Measurements from ENCODE around the gene AMPH.
A peak's percentile ranks its signal among the peaks of the same experiment; 100 is the strongest.

Gene AMPH

DNA sequence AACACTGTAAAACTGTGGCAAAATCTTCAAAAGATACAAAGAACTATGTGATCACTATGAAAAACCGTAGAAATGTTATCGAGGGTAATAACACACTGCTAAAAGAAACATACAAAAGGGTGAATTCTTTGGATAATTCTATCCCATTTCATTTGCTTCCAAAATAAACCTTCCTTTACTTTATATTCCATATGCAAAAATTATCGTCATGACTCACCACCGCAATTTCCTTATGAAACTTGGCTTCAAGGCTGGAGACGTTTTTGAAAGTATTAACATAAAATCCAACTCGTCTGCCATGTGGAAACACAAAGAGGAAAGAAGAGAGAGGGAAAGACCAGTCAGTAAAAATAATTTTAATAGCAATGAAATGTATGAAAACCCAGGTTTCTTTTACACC, 165.2 kb downstream of the AMPH start:
- Mint-ChIP-seq H3K9me3 (no peaks in the 10 kb centered on the region), H3K4me1 (peaks cover 6% of the 10 kb centered on the region), H3K27me3 (no peaks in the 10 kb centered on the region), H3K4me3 (no peak overlapping the region), H3K36me3 (ENCODE audit: insufficient read depth) (no peaks in the 10 kb centered on the region), H3K27ac (ENCODE audit: low read depth) (no peak overlapping the region)
- ATAC-seq (replicated peaks; ENCODE audit: extremely low read depth, poor library complexity, severe bottlenecking) = no peak
- DNase-seq (ENCODE audit: low spot score in 2 of 2) = no peak

DNA sequence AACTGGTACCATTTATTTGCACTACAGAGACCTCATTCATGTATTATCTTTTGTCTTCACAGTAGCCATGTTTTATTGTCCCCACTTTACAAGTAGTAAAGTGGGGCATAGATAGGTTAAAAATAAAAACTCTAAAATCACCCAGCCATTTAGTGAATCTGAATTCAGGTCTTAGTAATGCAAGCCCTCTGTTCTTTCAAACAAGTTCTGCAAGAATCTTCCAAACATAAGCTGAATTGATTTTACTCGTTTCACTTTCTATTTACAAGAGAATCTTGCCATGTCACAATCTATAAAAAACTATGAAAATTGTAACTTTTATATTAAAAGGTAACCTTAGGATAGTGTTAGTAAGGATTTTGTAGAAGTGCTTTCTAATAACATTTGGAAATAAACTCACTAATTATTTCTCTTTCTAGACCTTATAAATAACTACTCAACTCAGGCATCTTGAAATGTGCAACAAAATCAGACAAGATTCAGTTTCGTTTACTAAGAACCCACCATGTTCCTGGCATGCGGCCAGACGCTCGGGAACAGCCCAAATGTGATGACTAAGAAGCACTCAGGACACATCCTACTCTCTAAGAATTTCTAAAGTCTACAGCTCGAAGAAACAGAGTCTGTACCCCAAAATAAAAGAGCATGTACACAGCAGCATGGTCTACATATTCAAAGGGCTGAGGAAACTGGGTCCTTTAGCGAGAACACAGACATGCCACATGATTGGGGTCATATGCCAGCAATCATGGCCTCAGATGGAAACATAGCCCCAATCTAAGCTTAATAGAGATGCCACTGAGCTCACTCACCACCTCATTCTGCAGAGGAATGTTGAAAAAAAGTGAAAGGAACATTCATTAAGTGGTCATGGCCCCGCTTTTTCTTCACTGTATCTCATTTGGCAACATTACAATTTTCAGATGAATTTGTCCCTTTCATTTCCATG, 167.6 kb downstream of the AMPH start:
- Mint-ChIP-seq H3K27ac (ENCODE audit: low read depth) (no peak overlapping the region), H3K4me3 (peak overlapping the region; percentile 38), H3K4me1 (peaks cover 6% of the 10 kb centered on the region), H3K36me3 (ENCODE audit: insufficient read depth) (peaks cover 2% of the 10 kb centered on the region), H3K9me3 (no peaks in the 10 kb centered on the region), H3K27me3 (no peaks in the 10 kb centered on the region)
- DNase-seq (ENCODE audit: low spot score in 2 of 2) (peak; percentile 48 to 49), ATAC-seq (replicated peaks; ENCODE audit: extremely low read depth, poor library complexity, severe bottlenecking) (peak; percentile 77)

DNA sequence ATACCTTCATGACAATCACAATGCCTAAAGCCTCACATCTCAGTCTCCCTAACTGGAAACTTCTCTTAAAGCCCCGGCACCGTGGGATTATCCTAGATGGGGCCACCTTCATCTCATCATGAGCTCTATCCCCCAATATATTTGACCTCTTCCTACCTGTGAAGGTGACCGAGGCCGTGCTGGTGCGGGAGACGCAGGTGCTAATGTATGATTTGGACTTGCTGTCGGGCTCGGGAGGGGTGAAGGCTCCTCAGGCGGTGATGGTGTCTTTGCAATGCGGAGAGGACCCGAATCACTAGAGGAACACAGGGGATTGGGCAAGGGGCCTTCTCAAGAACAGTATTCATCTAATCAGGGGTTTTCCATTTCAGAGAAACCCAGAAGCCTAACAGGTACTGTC, 168.4 kb downstream of the AMPH start:
- no peaks in the 10 kb centered on the region for H3K27me3 Mint-ChIP-seq
- ATAC-seq (replicated peaks; ENCODE audit: extremely low read depth, poor library complexity, severe bottlenecking) (no peak), DNase-seq (ENCODE audit: low spot score in 2 of 2) (no peak)
- H3K36me3 Mint-ChIP-seq (ENCODE audit: insufficient read depth) = peaks cover 2% of the 10 kb centered on the region
- H3K4me3 Mint-ChIP-seq = no peak overlapping the region
- H3K27ac Mint-ChIP-seq (ENCODE audit: low read depth) = no peak overlapping the region
- peaks cover 6% of the 10 kb centered on the region for H3K4me1 Mint-ChIP-seq
- H3K9me3 Mint-ChIP-seq = no peaks in the 10 kb centered on the region

DNA sequence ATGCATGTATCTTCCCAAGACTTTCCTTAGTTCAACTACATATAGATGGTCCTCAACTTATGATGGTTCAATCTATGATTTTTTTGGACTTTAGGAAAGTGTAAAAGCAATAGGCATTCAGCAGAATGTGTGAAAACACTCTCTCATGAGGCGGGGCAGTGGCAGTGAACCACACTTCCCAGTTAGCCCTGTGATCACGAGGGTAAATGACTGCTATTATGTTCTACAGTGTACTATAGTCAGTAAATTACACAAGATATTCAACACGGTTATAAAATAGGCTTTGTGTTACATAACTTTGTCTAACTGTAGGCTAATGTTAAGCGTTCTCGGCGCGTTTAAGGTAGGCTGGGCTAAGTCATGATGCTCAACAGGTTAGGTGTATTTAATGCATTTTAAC, 169.3 kb downstream of the AMPH start:
- peaks cover 4% of the 10 kb centered on the region for H3K27me3 Mint-ChIP-seq
- no peak overlapping the region for H3K4me3 Mint-ChIP-seq
- DNase-seq (ENCODE audit: low spot score in 2 of 2) = no peak
- no peak for ATAC-seq (replicated peaks; ENCODE audit: extremely low read depth, poor library complexity, severe bottlenecking)
- peaks cover under 1% of the 10 kb centered on the region for H3K9me3 Mint-ChIP-seq
- H3K36me3 Mint-ChIP-seq (ENCODE audit: insufficient read depth) = peaks cover 2% of the 10 kb centered on the region
- peaks cover 6% of the 10 kb centered on the region for H3K4me1 Mint-ChIP-seq
- H3K27ac Mint-ChIP-seq (ENCODE audit: low read depth) = no peak overlapping the region

DNA sequence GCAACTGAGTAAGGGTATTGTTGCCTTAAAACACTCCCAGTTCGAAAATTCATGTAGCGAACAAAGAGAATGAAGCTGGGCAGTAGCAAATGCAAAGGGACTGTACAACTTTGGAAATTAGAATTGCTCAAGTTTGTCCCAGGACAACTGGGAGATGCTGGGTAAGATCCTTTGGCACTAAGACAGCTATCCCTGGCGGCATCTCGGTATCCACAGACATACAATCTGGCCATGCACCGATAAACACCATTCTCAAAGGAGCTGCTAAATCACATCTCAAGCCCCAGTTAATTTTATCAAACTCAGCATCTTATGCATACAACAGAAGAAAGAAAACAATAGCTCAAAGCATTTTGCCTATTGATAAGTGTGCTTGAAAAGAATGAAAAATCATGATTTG, 177.3 kb downstream of the AMPH start:
- peaks cover 4% of the 10 kb centered on the region for H3K9me3 Mint-ChIP-seq
- no peak for DNase-seq (ENCODE audit: low spot score in 2 of 2)
- H3K4me1 Mint-ChIP-seq = no peaks in the 10 kb centered on the region
- no peaks in the 10 kb centered on the region for H3K36me3 Mint-ChIP-seq (ENCODE audit: insufficient read depth)
- H3K4me3 Mint-ChIP-seq = no peak overlapping the region
- H3K27me3 Mint-ChIP-seq = peaks cover 54% of the 10 kb centered on the region
- no peak for ATAC-seq (replicated peaks; ENCODE audit: extremely low read depth, poor library complexity, severe bottlenecking)
- no peak overlapping the region for H3K27ac Mint-ChIP-seq (ENCODE audit: low read depth)

DNA sequence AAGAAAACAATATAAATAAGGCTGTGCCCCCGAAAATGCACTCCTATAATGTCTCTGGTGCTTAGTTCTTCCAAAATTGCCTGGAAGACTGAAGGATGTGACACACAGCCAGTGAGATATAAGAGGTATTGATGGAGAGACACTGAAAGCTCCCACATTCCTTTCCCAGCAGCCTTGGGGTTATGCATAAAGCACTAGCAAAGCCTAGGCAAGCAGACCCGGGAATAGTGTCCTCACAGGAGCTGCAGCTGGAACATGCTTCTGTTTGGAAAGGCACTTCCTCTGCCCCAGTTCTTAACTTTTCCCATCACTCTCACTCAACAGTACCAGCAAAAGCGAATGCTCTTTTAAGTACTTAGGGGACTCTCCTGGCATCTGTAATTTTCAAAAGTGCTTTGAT, 178.0 kb downstream of the AMPH start:
- no peak for ATAC-seq (replicated peaks; ENCODE audit: extremely low read depth, poor library complexity, severe bottlenecking)
- no peaks in the 10 kb centered on the region for H3K36me3 Mint-ChIP-seq (ENCODE audit: insufficient read depth)
- no peaks in the 10 kb centered on the region for H3K4me1 Mint-ChIP-seq
- H3K9me3 Mint-ChIP-seq = peaks cover 4% of the 10 kb centered on the region
- no peak for DNase-seq (ENCODE audit: low spot score in 2 of 2)
- H3K27ac Mint-ChIP-seq (ENCODE audit: low read depth) = no peak overlapping the region
- peaks cover 54% of the 10 kb centered on the region for H3K27me3 Mint-ChIP-seq
- no peak overlapping the region for H3K4me3 Mint-ChIP-seq

DNA sequence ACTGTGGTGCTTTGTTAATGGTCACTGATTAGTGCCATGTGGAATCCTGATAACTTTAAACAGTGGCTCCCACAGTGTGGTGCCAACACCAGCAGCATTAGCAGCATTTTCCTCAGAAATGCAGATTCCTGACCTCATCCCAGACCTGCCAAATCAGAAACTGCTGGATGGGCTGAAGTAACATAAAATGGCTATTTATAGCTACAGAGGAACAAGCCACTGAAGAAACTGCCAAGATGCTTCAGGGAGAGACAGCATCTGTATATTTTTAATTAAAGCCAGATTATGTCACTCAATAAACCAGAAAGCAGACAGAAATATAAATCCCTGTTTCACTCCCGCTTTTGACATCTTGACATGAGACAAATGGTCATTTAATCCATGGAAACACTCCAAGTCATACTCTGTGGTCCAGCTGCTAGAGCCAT, 178.5 kb downstream of the AMPH start:
- Mint-ChIP-seq H3K4me3 (no peak overlapping the region), H3K27ac (ENCODE audit: low read depth) (no peak overlapping the region), H3K36me3 (ENCODE audit: insufficient read depth) (no peaks in the 10 kb centered on the region), H3K4me1 (no peaks in the 10 kb centered on the region), H3K27me3 (peaks cover 54% of the 10 kb centered on the region), H3K9me3 (peaks cover 4% of the 10 kb centered on the region)
- DNase-seq (ENCODE audit: low spot score in 2 of 2) (no peak), ATAC-seq (replicated peaks; ENCODE audit: extremely low read depth, poor library complexity, severe bottlenecking) (no peak)

DNA sequence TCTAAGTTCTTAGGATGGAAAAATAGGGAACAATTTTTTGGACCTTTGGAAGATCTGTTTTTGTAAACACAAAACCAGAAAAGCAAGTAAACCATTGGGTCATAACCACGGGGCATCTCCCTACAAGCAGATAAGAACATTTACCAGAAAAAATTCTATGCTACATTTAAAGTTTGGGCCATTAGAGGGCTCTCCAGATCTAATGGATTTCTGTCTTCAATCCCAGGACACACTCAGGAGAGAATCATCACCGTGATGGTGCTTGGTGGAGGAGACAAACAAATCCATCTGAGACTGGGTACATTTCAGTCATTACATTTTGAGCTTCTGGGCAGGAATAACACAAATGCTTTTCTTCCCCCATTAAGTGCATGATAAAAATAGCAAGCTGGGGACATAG, 179.3 kb downstream of the AMPH start:
- no peak overlapping the region for H3K4me3 Mint-ChIP-seq

DNA sequence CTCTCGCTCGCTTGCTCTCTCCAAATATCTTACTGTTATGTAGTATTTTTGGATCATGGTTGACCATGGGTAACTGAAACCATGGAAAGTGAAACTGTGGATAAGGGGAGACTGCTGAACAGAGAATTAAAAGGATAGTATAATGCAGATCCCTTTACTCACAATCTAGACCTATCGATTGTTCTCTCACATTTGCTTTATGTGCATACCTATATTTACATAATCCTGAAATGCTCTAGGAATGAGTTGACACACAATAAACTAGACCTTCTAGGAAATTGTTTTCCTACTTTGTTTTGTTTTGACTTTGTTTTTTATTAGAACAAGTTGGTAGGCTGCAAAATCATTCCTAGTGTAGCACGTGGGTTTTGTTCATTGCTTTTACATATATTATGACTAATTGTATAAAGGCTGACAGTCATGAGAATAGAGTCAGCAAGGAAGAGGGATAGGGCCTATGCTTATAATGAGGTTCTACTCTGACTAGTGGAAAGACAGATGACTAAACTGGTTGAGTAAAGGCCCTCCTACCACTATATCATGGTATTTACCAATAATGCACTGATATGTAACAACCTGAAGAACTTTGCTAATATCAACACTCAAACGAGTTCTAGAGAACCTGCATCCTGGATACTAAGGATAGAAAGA, 182.5 kb downstream of the AMPH start:
- Mint-ChIP-seq H3K27ac (ENCODE audit: low read depth) (no peak overlapping the region), H3K36me3 (ENCODE audit: insufficient read depth) (no peaks in the 10 kb centered on the region), H3K9me3 (no peaks in the 10 kb centered on the region), H3K27me3 (peaks cover 40% of the 10 kb centered on the region), H3K4me1 (no peaks in the 10 kb centered on the region), H3K4me3 (no peak overlapping the region)
- no peak for ATAC-seq (replicated peaks; ENCODE audit: extremely low read depth, poor library complexity, severe bottlenecking)
- no peak for DNase-seq (ENCODE audit: low spot score in 2 of 2)

More for the DNA sequence above, 179.3 kb downstream of the AMPH start:
- Mint-ChIP-seq H3K27ac (ENCODE audit: low read depth) (no peak overlapping the region), H3K4me1 (no peaks in the 10 kb centered on the region), H3K36me3 (ENCODE audit: insufficient read depth) (no peaks in the 10 kb centered on the region), H3K9me3 (peaks cover 3% of the 10 kb centered on the region), H3K27me3 (peaks cover 49% of the 10 kb centered on the region)
- ATAC-seq (replicated peaks; ENCODE audit: extremely low read depth, poor library complexity, severe bottlenecking) (no peak), DNase-seq (ENCODE audit: low spot score in 2 of 2) (no peak)

DNA sequence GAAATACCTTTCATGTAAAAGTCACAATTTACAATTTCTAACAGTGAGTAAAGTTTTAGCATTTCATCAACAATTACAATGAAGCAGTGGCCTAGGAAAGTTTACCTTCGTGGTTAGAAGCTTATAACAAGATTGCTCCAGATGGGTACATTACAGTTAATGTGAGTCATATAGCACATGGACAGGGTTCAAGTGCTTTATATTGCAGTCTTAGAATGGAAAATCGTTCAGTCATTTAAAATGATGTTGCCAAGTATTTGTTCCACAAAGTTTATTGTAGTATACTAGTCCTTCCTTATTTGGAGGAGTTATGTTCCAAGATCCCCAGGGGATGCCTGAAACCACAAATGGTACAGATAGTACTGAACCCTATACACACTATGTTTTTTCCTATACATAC, 183.1 kb downstream of the AMPH start:
- H3K27me3 Mint-ChIP-seq = peaks cover 33% of the 10 kb centered on the region
- ATAC-seq (replicated peaks; ENCODE audit: extremely low read depth, poor library complexity, severe bottlenecking) = no peak
- H3K27ac Mint-ChIP-seq (ENCODE audit: low read depth) = no peak overlapping the region
- H3K9me3 Mint-ChIP-seq = no peaks in the 10 kb centered on the region
- DNase-seq (ENCODE audit: low spot score in 2 of 2) = no peak
- no peak overlapping the region for H3K4me3 Mint-ChIP-seq
- H3K36me3 Mint-ChIP-seq (ENCODE audit: insufficient read depth) = no peaks in the 10 kb centered on the region
- H3K4me1 Mint-ChIP-seq = no peaks in the 10 kb centered on the region

DNA sequence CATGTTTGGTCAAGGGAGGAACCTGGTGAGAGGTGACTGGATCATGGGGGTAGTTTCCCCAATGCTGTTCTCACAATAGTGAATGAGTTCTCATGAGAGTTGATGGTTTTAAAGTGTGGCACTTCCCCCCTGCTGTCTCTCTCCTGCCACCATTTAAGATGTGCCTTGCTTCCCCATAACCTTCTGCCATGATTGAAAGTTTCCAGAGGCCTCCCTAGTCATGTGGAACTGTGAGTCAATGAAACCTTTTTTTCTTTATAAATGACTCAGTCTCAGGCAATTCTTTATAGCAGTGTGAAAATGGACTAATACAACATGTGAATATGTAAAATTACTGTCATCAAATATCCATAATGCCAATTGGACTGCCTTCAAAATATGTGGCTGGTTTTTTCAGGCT, 192.2 kb downstream of the AMPH start:
- no peaks in the 10 kb centered on the region for H3K4me1 Mint-ChIP-seq
- no peaks in the 10 kb centered on the region for H3K9me3 Mint-ChIP-seq
- peaks cover 19% of the 10 kb centered on the region for H3K27me3 Mint-ChIP-seq
- ATAC-seq (replicated peaks; ENCODE audit: extremely low read depth, poor library complexity, severe bottlenecking) (no peak), DNase-seq (ENCODE audit: low spot score in 2 of 2) (no peak)
- no peak overlapping the region for H3K4me3 Mint-ChIP-seq
- H3K36me3 Mint-ChIP-seq (ENCODE audit: insufficient read depth) = no peaks in the 10 kb centered on the region
- no peak overlapping the region for H3K27ac Mint-ChIP-seq (ENCODE audit: low read depth)

DNA sequence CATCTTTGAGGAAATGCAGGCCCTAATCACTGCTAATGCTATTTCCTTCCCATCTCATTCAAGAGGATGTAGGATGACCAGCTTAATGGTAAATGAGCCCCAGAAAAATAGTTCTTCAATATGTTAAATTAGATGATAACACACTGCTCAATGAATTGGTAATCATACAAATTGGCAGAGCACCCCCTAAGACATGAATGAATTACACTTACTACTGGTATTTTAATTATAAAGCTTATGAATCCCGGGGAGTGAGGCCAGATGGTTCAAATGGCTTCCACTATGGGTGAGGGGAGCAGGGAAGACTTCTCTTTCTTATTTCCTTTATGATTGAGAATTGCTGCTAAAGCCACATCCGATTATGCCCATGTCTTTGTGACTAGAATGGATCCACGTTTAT, 198.5 kb downstream of the AMPH start:
- no peak overlapping the region for H3K27ac Mint-ChIP-seq (ENCODE audit: low read depth)
- peaks cover 3% of the 10 kb centered on the region for H3K4me1 Mint-ChIP-seq
- peaks cover 35% of the 10 kb centered on the region for H3K27me3 Mint-ChIP-seq
- DNase-seq (ENCODE audit: low spot score in 2 of 2) = no peak
- no peaks in the 10 kb centered on the region for H3K9me3 Mint-ChIP-seq
- H3K4me3 Mint-ChIP-seq = no peak overlapping the region
- no peaks in the 10 kb centered on the region for H3K36me3 Mint-ChIP-seq (ENCODE audit: insufficient read depth)
- no peak for ATAC-seq (replicated peaks; ENCODE audit: extremely low read depth, poor library complexity, severe bottlenecking)

DNA sequence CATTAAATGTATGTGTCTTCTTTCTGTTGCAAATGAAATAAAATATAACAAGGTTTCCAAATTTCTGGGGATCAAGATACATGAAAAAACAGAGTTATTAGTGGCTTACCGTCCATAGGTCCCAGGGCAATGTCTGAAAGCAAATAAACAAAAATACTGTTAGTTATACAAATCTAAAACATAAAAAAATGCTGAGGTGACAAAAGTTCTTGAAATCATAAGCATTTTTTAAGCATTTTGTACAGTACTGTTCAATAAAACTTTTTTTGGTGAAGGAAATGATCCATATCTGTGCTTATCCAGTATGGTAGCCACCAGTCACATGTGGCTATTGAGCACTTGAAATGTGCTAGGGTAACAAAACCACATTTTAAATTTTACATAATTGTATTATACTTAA, 199.1 kb downstream of the AMPH start:
- DNase-seq (ENCODE audit: low spot score in 2 of 2) = no peak
- Mint-ChIP-seq H3K4me3 (no peak overlapping the region), H3K27me3 (peaks cover 35% of the 10 kb centered on the region), H3K36me3 (ENCODE audit: insufficient read depth) (no peaks in the 10 kb centered on the region), H3K9me3 (no peaks in the 10 kb centered on the region), H3K27ac (ENCODE audit: low read depth) (no peak overlapping the region), H3K4me1 (peaks cover 9% of the 10 kb centered on the region)
- no peak for ATAC-seq (replicated peaks; ENCODE audit: extremely low read depth, poor library complexity, severe bottlenecking)

Measured in central memory CD8-positive, alpha-beta T cell (primary cell).